NOMO-1 (cell line): ENCODE data around the gene TBXA2R.
"Not testable (repeated sequence)": the region's sequence is repeated elsewhere in the genome, so short reads cannot be mapped to it uniquely, and the experiment has no call there.

Source experiments
- DNase-seq, 2 experiments: peaks; one replicate each; lab custom pipeline; 2025; ENCODE audit not compliant: unreplicated experiment in 2 of 2; lab: John Stamatoyannopoulos, UW

TBXA2R gene

DNA sequence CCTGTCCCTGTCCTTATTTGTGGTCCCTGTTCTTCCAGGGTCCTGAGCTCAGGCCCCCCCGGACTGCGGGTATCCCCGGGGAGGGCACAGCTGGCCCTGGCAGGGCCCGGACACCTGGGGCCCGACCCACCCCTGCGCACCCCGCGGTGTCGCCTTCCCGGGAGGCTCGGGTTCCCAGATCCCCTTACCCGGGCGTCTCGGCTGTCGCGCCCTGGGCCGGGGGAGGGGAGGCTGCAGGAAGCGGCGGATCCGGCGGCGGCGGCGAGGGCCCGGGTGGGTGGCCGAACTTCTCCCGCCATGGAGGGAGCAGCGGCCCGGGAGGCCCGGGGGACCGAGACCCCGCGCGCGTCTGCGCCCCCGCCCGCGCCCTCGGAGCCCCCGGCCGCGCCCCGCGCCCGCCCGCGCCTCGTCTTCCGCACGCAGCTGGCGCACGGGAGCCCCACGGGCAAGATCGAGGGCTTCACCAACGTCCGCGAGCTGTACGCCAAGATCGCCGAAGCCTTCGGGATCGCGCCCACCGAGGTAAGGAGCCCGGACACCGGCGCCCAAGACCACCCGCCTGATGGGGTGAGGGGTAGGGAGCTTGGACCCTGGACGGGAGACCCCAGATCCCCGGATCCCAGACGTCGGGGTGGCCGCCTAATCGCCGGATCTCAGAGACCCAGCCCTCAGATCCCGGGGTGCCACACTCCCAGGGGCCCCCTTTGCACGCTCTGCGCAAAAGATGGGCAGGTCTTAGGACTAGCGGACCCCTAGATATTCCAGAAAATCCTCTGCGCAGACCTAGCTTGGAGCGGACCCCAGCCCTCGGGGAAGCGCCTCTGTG lies 21.2 kb downstream of the TBXA2R start, which contains the start of gene GIPC3:
GIPC3 (plus strand) TSS at position 178 of the 826 bp plus-strand sequence; CDS start at position 298, 120 bp downstream.
- peak in 1 of 2 experiments; percentile 15 for DNase-seq

DNA sequence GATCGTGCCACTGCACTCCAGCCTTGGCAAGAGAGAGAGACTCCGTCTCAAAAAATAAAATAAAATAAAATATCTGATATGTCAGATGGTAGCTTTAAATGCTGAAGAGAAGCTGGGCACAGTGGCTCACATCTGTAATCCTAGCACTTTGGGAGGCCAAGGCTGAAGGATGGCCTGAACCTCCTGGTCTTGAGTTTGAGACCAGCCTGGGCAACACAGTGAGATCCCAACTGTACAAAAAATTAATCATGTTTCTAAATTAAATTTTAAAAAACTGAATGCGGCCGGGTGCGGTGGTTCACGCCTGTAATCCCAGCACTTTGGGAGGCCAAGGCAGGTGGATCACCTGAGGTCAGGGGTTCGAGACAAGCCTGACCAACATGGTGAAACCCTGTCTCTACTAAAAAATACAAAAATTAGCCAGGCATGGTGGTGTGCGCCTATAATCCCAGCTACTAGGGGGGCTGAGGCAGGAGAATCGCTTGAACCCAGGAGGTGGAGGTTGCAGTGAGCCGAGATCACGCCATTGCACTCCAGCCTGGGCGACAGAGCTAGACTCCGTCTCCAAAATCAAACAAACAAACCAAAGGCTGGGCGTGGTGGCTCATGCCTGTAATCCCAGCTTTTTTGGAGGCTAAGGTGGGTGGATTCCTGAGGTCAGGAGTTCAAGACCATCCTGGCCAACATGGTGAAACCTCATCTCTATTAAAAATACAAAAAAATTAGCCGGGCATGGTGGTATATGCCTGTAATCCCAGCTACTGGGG lies 22.5 kb downstream of the TBXA2R start:
- DNase-seq = not testable (repeated sequence)

DNA sequence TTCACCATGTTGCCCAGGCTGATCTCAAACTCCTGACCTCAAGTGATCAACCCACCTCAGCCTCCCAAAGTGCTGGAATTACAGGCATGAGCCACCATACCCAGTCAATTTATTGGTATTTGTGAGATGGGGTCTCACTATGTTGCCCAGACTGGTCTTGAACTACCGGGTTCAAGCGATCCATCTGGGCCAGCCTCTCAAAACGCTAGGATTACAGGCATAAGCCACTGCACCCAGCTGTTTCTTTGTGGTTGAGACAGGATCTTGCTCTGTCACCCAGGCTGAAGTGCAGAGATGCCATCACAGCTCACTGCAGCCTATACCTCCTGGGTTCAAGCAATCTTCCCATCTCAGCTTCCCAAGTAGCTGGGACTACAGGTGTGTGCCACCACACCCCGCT lies 24.9 kb downstream of the TBXA2R start:
- not testable (repeated sequence) for DNase-seq

GRCh38 chr19:3580156-3580934 lies 26.3 kb downstream of the TBXA2R start:
- DNase-seq = no peak

DNA sequence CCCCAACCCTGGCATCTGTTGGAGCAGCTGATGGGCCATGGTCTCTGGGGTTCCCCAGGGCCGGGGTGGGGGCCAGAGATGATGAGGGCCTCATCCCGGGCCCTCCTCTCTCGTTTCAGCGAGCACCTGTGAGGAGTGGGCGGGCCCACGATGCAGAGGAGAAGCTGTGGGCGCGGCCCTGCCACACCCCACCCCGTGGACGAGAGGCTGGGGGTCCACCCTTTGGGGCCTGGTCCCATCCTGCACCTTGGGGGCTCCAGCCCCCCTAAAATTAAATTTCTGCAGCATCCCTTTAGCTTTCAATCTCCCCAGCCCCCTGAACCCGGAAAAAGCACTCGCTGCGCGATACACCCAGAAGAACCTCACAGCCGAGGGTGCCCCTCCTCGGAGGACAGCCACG lies 28.3 kb downstream of the TBXA2R start:
- no peak for DNase-seq

GRCh38 chr19:3577723-3578344 lies 28.8 kb downstream of the TBXA2R start:
- DNase-seq = no peak

DNA sequence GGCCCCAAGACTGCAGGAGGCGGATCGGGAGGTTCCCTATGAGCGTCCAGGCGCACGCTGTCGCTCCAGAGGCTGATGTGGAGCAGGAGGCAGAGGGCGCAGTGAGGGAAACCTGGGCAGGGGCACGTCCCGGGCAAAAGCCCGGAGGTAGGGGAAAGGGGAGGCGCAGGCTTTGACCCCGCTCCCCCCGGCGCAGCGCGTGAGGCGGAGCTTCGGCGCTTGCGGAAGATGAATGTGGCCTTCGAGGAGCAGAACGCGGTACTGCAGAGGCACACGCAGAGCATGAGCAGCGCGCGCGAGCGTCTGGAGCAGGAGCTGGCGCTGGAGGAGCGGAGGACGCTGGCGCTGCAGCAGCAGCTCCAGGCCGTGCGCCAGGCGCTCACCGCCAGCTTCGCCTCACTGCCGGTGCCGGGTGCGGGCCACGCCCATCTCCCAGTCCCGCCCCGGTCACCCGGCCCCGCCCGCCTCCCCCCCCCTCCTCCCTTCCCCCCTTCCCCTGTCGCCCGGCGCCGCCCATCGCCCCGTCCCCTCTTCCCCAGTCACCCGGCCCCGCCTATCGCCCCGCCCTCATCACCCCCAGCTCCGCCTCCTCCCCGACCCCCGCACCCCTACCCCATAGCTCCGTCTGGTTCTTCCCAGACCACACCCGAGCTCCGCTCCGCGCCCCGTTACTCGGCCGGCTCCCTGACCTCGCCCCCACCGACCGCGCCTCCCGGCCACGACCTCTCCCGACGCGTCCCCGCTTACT lies 29.8 kb downstream of the TBXA2R start:
- no peak for DNase-seq

DNA sequence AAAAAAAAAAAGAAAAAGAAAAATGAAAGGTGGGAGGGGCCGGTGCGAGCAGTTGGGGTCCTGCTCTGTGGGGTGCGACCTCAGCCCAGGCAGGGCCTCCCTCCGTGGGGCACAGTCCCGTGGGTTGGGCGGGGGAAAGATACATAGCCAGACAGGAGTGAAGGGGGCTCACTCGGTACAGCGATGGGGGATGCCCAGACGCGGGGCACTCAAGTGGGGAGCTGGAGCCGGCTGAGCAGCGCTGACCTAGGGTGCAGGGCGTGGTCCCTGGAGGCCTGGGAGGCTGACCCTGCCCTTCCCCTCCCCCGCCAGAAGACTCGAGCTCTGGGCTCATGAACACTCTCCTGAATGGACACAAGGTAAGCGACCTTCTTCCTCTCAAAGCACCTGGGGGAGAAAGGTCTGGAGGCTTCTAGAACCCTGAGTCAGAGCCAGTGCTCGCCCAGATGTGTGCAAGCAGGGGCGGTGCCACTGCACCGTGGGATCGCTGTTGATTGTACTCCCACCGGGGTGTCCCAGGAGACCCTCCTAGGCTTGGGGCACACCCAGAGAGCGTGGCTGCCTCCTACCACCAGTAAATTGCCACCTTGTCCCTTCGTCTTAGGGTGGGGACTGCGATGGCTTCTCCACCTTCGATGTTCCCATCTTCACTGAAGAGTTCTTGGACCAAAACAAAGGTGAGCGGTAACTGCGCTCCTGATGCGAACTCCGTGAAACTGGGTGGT lies 30.6 kb downstream of the TBXA2R start:
- DNase-seq = no peak

GRCh38 chr19:3575260-3575741 lies 31.4 kb downstream of the TBXA2R start:
- no peak for DNase-seq

GRCh38 chr19:3573858-3574637 lies 32.6 kb downstream of the TBXA2R start:
- DNase-seq = peak; percentile 83 to 90

DNA sequence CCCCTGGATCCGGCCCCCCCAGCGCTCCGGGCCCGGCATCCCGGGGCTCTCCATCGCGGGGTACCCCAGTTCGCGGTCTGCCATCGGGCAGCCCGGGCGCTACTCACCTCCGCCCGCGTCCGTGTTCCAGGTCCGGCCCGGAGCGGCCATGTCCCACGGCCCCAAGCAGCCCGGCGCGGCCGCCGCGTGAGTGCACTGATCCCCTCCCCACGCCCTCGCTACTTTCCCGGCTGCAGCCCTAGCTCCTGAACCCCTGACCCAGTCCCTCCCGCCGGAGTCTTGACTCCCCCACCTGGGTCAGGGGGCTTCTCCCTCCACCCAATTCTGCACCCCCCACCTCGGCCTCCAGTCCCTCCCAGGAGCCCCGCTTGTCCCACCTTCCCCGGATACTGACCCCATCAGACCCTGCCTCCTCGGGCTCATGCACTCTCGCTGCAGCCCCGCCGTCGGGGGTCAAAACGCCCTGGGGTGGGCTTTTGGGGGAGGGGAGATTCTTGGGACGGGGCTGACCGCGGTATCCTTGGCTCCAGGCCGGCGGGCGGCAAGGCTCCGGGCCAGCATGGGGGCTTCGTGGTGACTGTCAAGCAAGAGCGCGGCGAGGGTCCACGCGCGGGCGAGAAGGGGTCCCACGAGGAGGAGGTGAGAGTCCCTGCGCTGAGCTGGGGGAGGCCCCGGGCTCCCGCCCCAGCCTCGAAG lies 33.4 kb downstream of the TBXA2R start:
- DNase-seq = no peak

DNA sequence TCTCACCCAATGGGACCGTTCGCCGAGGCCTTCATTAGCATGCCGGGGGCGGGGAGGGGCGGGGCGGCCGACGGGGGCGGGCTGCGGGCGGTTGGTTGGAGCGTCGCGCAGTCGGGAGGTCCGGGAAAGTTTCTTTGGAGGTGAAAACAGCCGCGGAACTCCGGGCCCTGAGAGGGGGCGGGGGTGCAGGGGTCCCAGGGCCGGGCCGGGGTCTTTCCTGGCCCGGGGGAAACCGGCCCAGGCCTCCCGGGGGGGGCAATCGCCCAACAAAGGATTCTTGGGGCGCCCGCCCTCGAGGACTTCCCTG lies 33.9 kb downstream of the TBXA2R start, which contains the start of gene HMG20B:
HMG20B (plus strand) TSS at position 90 of the 307 bp plus-strand sequence. CDS start 366 bp downstream, outside the sequence.
- DNase-seq = no peak

- peak; percentile 99 for DNase-seq
Observed at GRCh38 chr19:3572132-3572854, 34.4 kb downstream of the TBXA2R start.

DNA sequence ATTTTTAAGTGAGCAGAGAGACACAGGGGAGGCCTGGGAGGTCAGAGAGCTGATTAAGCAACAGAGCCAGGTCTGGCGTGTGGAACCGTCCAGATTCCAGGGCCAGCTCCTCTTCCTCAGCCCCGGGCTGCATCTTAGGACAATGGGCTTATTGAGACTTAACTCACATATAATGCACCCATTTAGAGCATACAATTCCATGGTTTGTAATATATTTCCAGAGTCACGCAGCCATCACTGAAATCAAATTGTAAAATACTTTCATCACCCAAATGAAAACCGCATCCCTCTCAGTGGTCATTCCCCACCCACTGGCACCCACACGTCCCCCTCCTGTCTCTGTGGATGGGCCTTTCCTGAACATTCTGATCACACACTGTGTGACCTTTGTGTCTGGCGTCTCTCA lies 36.1 kb downstream of the TBXA2R start:
- no peak for DNase-seq

DNA sequence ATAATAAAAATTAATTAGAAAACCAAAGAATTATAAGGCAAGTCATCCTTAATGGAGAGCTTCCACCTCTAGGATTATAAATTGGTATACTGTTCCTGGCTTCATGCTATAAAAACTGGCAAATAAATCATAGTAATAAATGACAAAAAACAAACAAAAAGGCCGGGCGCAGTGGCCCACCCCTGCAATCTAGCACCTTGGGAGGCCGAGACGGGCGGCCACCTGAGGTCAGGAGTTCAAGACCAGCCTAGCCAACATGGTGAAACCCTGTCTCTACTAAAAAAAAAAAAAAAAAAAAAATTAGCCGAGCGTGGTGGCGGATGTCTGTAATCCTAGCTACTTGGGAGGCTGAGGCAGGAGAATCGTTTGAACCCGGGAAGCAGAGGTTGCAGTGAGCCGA lies 36.6 kb downstream of the TBXA2R start:
- not testable (repeated sequence) for DNase-seq

DNA sequence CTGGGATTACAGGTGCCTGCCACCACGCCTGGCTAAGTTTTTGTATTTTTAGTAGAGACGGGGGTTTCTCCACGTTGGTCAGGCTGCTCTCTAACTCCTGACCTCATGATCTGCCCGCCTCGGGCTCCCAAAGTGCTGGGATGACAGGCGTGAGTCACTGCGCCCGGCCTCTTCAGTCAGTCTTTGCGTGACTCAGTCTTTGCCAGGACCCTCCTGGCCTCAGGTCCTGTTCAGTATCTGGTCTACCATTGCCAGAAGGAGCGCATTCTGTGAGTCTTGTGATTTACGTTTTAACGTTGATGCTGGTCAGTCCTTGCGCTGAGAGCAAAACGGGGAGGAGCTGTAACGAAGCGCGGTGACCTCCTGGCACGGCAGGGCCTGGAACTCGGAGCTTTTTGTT lies 41.5 kb downstream of the TBXA2R start:
- DNase-seq = no peak
